NAMALWA (cell line): Measurements from ENCODE around the gene PLEKHS1.
A peak's percentile ranks its signal among the peaks of the same experiment; 100 is the strongest.

Experiments used
- DNase-seq: peaks from one replicate; pipeline ENCODE4 v3.0.0-alpha.2; 2015; ENCODE audit warnings: low spot score

PLEKHS1 gene

GRCh38 chr10:113751181-113751732 lies at the start of gene PLEKHS1:
Gene PLEKHS1, plus strand, starts transcription at chr10:113751682. Its CDS starts 3,596 bp downstream, at chr10:113755278.
- no peak for DNase-seq

GRCh38 chr10:113704637-113705343 lies 46.7 kb upstream of the PLEKHS1 start:
- peak; percentile 62 for DNase-seq

GRCh38 chr10:113705344-113705652 lies 46.2 kb upstream of the PLEKHS1 start:
- no peak for DNase-seq

- no peak for DNase-seq
These were observed 44.9 kb upstream of the PLEKHS1 start for GRCh38 chr10:113706623-113707022.

GRCh38 chr10:113708640-113709039 lies 42.8 kb upstream of the PLEKHS1 start:
- no peak for DNase-seq

- no peak for DNase-seq
These were observed 42.2 kb upstream of the PLEKHS1 start for GRCh38 chr10:113709221-113709838.

GRCh38 chr10:113711142-113711541 lies 40.3 kb upstream of the PLEKHS1 start:
- DNase-seq, result no peak

- DNase-seq, result no peak
These were observed 39.5 kb upstream of the PLEKHS1 start for GRCh38 chr10:113712024-113712423.

GRCh38 chr10:113712755-113713639 lies 38.5 kb upstream of the PLEKHS1 start:
- no peak for DNase-seq

GRCh38 chr10:113713640-113713982 lies 37.9 kb upstream of the PLEKHS1 start:
- no peak for DNase-seq

GRCh38 chr10:113716109-113716910 lies 35.2 kb upstream of the PLEKHS1 start:
- DNase-seq, result no peak

GRCh38 chr10:113718969-113719822 lies 32.3 kb upstream of the PLEKHS1 start:
- DNase-seq, result no peak

GRCh38 chr10:113720386-113720785 lies 31.1 kb upstream of the PLEKHS1 start:
- DNase-seq, result no peak

GRCh38 chr10:113732160-113732881 lies 19.2 kb upstream of the PLEKHS1 start:
- DNase-seq, result no peak

GRCh38 chr10:113732966-113733365 lies 18.5 kb upstream of the PLEKHS1 start:
- no peak for DNase-seq

- no peak for DNase-seq
These were observed 17.8 kb upstream of the PLEKHS1 start for GRCh38 chr10:113733635-113734034.

GRCh38 chr10:113735913-113736312 lies 15.6 kb upstream of the PLEKHS1 start:
- peak; percentile 12 for DNase-seq

GRCh38 chr10:113736576-113736975 lies 14.9 kb upstream of the PLEKHS1 start:
- no peak for DNase-seq

GRCh38 chr10:113739031-113739430 lies 12.5 kb upstream of the PLEKHS1 start:
- DNase-seq, result no peak

GRCh38 chr10:113739577-113739976 lies 11.9 kb upstream of the PLEKHS1 start:
- DNase-seq, result no peak
